Breast epithelium (tissue), 3 donors: ENCODE measurements around the gene SLC39A1.

Experiments used
- CTCF ChIP-seq, 3 donors: fragments of 450-650 bp; IDR thresholded peaks; one replicate each; pipeline ENCODE4 v1.5.1; 2016 to 2017; ENCODE audit warnings: antibody characterized with exemption in 3 of 3, mild to moderate bottlenecking in 3 of 3, moderate library complexity in 3 of 3
- POLR2A ChIP-seq: fragments of 450-650 bp; IDR thresholded peaks from one replicate; pipeline ENCODE4 v1.6.1; 2016; ENCODE audit warnings: antibody characterized with exemption, mild to moderate bottlenecking, moderate library complexity

- TF ChIP-seq CTCF (IDR thresholded peaks at IDR 0.05) (no peak), POLR2A (no peak)
Measured at GRCh38 chr1:153970346-153970745, 7.0 kb upstream of the SLC39A1 start.
